ENCODE measurements around the gene HNRNPDL. TPM values are rescaled to one million over a fixed set of nuclear protein-coding genes. Genes with fewer than 3 reads are reported as not detected.

HNRNPDL gene
- total RNA-seq, 2 experiments from 2014 or later = 224 to 394 TPM

GRCh38 chr4:82461710-82462109, 31.4 kb upstream of the HNRNPDL start:
- no TSS peak for BruUV-seq (replicated peaks)
- intact Hi-C loops (cut with micrococcal nuclease; ENCODE audit: unreplicated experiment) = loop anchor here (1.0 to 10.0 kb wide), 2 partner anchors 278 to 823 kb away; partner anchors contain the start of gene COQ2
- 0 out of 2 replicates have a peak, but pooled peaks cover 2% of the 10 kb centered on the region for H3K9me3 ChIP-seq (ENCODE audit: low read length)
- no peak overlapping the region for H2AFZ ChIP-seq (ENCODE audit: low read length)
- no peaks in the 10 kb centered on the region for H4K20me1 ChIP-seq (ENCODE audit: insufficient read depth, low read length)
- ChIA-PET CTCF (ENCODE audit: unreplicated experiment) (no interaction called here), POLR2A (no interaction called here)
- no peak overlapping the region for H3K27ac ChIP-seq (ENCODE audit: low read depth, low read length, poor library complexity, severe bottlenecking)
- no peaks in the 10 kb centered on the region for H3K79me2 ChIP-seq (ENCODE audit: insufficient read depth, low read depth, low read length)
- H3K4me1 ChIP-seq (ENCODE audit: insufficient read depth, low read length, poor library complexity, severe bottlenecking) = no peaks in the 10 kb centered on the region
- H3K36me3 ChIP-seq (ENCODE audit: insufficient read depth, low read length) = peaks cover 93% of the 10 kb centered on the region
- DNase-seq (ENCODE audit: low spot score) = no peak
- no peaks in the 10 kb centered on the region for H3K9me2 ChIP-seq (ENCODE audit: insufficient read depth, low read length)
- no peak for TF ChIP-seq EZH2phosphoT487 (IDR thresholded peaks at IDR 0.05; ENCODE audit: borderline replicate concordance, low read depth, low read length)
- TF ChIP-seq CTCF (conservative IDR thresholded peaks at IDR 0.05; ENCODE audit: low read length) = no peak
- no peak overlapping the region for H3K4me2 ChIP-seq (ENCODE audit: low read length)
- H3K4me3 ChIP-seq (ENCODE audit: low read depth, low read length, poor library complexity, severe bottlenecking) = no peak overlapping the region

- intact Hi-C loops (cut with micrococcal nuclease; ENCODE audit: unreplicated experiment) = no loop called here
- Histone ChIP-seq H3K9me3 (ENCODE audit: low read length) (no peaks in the 10 kb centered on the region), H3K4me2 (ENCODE audit: low read length) (no peak overlapping the region), H2AFZ (ENCODE audit: low read length) (no peak overlapping the region), H3K27ac (ENCODE audit: low read depth, low read length, poor library complexity, severe bottlenecking) (no peak overlapping the region), H3K9me2 (ENCODE audit: insufficient read depth, low read length) (no peaks in the 10 kb centered on the region), H4K20me1 (ENCODE audit: insufficient read depth, low read length) (no peaks in the 10 kb centered on the region), H3K4me3 (ENCODE audit: low read depth, low read length, poor library complexity, severe bottlenecking) (no peak overlapping the region), H3K36me3 (ENCODE audit: insufficient read depth, low read length) (peaks cover 98% of the 10 kb centered on the region), H3K4me1 (ENCODE audit: insufficient read depth, low read length, poor library complexity, severe bottlenecking) (no peaks in the 10 kb centered on the region), H3K79me2 (ENCODE audit: insufficient read depth, low read depth, low read length) (no peaks in the 10 kb centered on the region)
- no peak for DNase-seq (ENCODE audit: low spot score)
- BruUV-seq (replicated peaks) = no TSS peak
- POLR2A ChIA-PET = no interaction called here
- no peak for TF ChIP-seq CTCF (conservative IDR thresholded peaks at IDR 0.05; ENCODE audit: low read length)
- no peak for TF ChIP-seq EZH2phosphoT487 (IDR thresholded peaks at IDR 0.05; ENCODE audit: borderline replicate concordance, low read depth, low read length)
- CTCF ChIA-PET (ENCODE audit: unreplicated experiment) = no interaction called here
These were observed 28.5 kb upstream of the HNRNPDL start for GRCh38 chr4:82458729-82459128.

- no peak for TF ChIP-seq CTCF (conservative IDR thresholded peaks at IDR 0.05; ENCODE audit: low read length)
- TF ChIP-seq EZH2phosphoT487 (IDR thresholded peaks at IDR 0.05; ENCODE audit: borderline replicate concordance, low read depth, low read length) = no peak
- POLR2A ChIA-PET = no interaction called here
- H3K79me2 ChIP-seq (ENCODE audit: insufficient read depth, low read depth, low read length) = no peaks in the 10 kb centered on the region
- DNase-seq (ENCODE audit: low spot score) = no peak
- no peak overlapping the region for H3K4me2 ChIP-seq (ENCODE audit: low read length)
- no TSS peak for BruUV-seq (replicated peaks)
- H3K9me2 ChIP-seq (ENCODE audit: insufficient read depth, low read length) = no peaks in the 10 kb centered on the region
- H3K4me3 ChIP-seq (ENCODE audit: low read depth, low read length, poor library complexity, severe bottlenecking) = no peak overlapping the region
- H4K20me1 ChIP-seq (ENCODE audit: insufficient read depth, low read length) = no peaks in the 10 kb centered on the region
- H3K4me1 ChIP-seq (ENCODE audit: insufficient read depth, low read length, poor library complexity, severe bottlenecking) = no peaks in the 10 kb centered on the region
- CTCF ChIA-PET (ENCODE audit: unreplicated experiment) = no interaction called here
- intact Hi-C loops (cut with micrococcal nuclease; ENCODE audit: unreplicated experiment) = no loop called here
- no peak overlapping the region for H2AFZ ChIP-seq (ENCODE audit: low read length)
- no peak overlapping the region for H3K27ac ChIP-seq (ENCODE audit: low read depth, low read length, poor library complexity, severe bottlenecking)
- peaks cover 98% of the 10 kb centered on the region for H3K36me3 ChIP-seq (ENCODE audit: insufficient read depth, low read length)
- no peaks in the 10 kb centered on the region for H3K9me3 ChIP-seq (ENCODE audit: low read length)
These were observed 27.0 kb upstream of the HNRNPDL start for GRCh38 chr4:82457266-82457665.
